Endothelial cell (in vitro differentiated cells): Measurements from ENCODE around the gene TIMM10B. TPM values are rescaled to one million over a fixed set of nuclear protein-coding genes. Genes with fewer than 3 reads are reported as not detected.

Source experiments
- DNase-seq: peaks from one replicate; pipeline ENCODE4 v3.0.0; 2021; ENCODE audit warnings: low spot score
- H3K27ac Mint-ChIP-seq: one replicate; pipeline ENCODE4 v1.8.0; 2021; ENCODE audit warnings: mixed read lengths, inconsistent platforms; ENCODE audit not compliant: unreplicated experiment
- H3K27me3 Mint-ChIP-seq: one replicate; pipeline ENCODE4 v1.8.0; 2021; ENCODE audit warnings: mild to moderate bottlenecking, moderate library complexity, mixed read lengths, inconsistent platforms; ENCODE audit not compliant: unreplicated experiment
- H3K36me3 Mint-ChIP-seq: one replicate; pipeline ENCODE4 v1.8.0; 2021; ENCODE audit warnings: mild to moderate bottlenecking, low read depth, mixed read lengths, inconsistent platforms; ENCODE audit not compliant: unreplicated experiment
- H3K4me1 Mint-ChIP-seq: one replicate; pipeline ENCODE4 v1.8.0; 2021; ENCODE audit warnings: mild to moderate bottlenecking, mixed read lengths, inconsistent platforms; ENCODE audit not compliant: unreplicated experiment
- H3K4me3 Mint-ChIP-seq: one replicate; pipeline ENCODE4 v1.8.0; 2021; ENCODE audit warnings: mild to moderate bottlenecking, mixed read lengths, inconsistent platforms; ENCODE audit not compliant: unreplicated experiment
- H3K9me3 Mint-ChIP-seq: one replicate; pipeline ENCODE4 v1.8.0; 2021; ENCODE audit warnings: mixed read lengths, inconsistent platforms; ENCODE audit not compliant: unreplicated experiment
- total RNA-seq: library from RNA; stranded (reverse); fragmentation: NEBNext Ultra II Directional; extraction: Animal tissue kit (Norgen Biotek cat#: 25700); gene quantifications from one replicate; pipeline ENCODE4 v1.2.1, GENCODE V29; 2021; ENCODE audit not compliant: unreplicated experiment
- TF ChIP-seq, protein P1 (sequence below): fragments of 200-600 bp; sonication (generic); IDR thresholded peaks from one replicate; pipeline ENCODE4 v1.5.0; 2021; ENCODE audit warnings: antibody characterized with exemption; ENCODE audit not compliant: unreplicated experiment

TIMM10B gene
- total RNA-seq, 1 donor from 2014 or later: 42.2 TPM

- DNase-seq: no peak
- Mint-ChIP-seq H3K27me3 (peaks cover 6% of the 10 kb centered on the region), H3K4me3 (peak overlapping the region; percentile 96), H3K9me3 (no peaks in the 10 kb centered on the region), H3K4me1 (peaks cover 25% of the 10 kb centered on the region), H3K27ac (peak overlapping the region; percentile 86), H3K36me3 (peaks cover 13% of the 10 kb centered on the region)
- TF ChIP-seq, protein P1, sequence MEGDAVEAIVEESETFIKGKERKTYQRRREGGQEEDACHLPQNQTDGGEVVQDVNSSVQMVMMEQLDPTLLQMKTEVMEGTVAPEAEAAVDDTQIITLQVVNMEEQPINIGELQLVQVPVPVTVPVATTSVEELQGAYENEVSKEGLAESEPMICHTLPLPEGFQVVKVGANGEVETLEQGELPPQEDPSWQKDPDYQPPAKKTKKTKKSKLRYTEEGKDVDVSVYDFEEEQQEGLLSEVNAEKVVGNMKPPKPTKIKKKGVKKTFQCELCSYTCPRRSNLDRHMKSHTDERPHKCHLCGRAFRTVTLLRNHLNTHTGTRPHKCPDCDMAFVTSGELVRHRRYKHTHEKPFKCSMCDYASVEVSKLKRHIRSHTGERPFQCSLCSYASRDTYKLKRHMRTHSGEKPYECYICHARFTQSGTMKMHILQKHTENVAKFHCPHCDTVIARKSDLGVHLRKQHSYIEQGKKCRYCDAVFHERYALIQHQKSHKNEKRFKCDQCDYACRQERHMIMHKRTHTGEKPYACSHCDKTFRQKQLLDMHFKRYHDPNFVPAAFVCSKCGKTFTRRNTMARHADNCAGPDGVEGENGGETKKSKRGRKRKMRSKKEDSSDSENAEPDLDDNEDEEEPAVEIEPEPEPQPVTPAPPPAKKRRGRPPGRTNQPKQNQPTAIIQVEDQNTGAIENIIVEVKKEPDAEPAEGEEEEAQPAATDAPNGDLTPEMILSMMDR: no peak
Measured at GRCh38 chr11:6482441-6482840, 1.1 kb downstream of the TIMM10B start.

DNA sequence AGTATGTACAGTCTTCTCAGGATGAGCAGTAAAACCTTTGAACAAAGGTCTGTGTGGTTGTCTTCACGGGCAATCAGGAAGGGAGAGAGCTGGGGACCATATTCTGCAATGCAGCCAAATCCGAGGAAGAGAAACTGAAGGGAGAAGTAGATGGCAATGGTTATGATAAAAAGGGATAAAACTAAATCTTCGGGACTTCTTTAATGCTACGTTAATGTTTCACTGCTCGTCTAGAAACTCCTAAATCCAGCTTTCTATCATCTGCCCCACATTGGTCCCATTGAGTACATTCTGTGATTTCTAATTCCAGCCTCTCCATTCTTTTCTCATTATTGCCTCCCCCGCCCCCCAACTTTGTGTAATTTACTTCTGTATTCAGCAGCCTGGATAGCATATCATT lies 1.7 kb downstream of the TIMM10B start:
- Mint-ChIP-seq H3K27ac (peak overlapping the region; percentile 86), H3K4me1 (peaks cover 25% of the 10 kb centered on the region), H3K4me3 (peak overlapping the region; percentile 96), H3K36me3 (peaks cover 13% of the 10 kb centered on the region), H3K27me3 (peaks cover 6% of the 10 kb centered on the region), H3K9me3 (no peaks in the 10 kb centered on the region)
- no peak for DNase-seq
- TF ChIP-seq, protein P1: no peak

DNA sequence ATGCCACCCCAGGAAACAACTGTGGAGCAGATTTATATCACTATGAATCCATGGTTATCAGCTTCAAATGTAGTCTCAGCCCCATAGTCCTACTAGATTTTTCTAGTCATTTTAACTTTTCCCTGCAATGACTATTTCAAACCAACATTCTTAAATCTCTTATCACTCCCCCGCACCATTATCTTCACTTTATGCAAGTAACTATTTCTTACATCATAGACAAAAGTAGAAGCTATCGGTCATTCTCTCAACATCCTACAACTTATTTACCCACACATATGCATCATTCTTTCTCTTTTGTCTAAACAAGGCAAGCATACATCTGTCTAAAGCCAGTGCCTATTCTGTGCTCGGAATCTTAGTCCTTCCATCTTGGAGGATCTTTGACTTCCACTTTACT lies 4.4 kb downstream of the TIMM10B start:
- peaks cover 2% of the 10 kb centered on the region for H3K27me3 Mint-ChIP-seq
- no peak overlapping the region for H3K27ac Mint-ChIP-seq
- H3K9me3 Mint-ChIP-seq: no peaks in the 10 kb centered on the region
- DNase-seq: no peak
- TF ChIP-seq, protein P1: no peak
- peaks cover 17% of the 10 kb centered on the region for H3K4me1 Mint-ChIP-seq
- H3K4me3 Mint-ChIP-seq: no peak overlapping the region
- H3K36me3 Mint-ChIP-seq: peaks cover 13% of the 10 kb centered on the region

DNA sequence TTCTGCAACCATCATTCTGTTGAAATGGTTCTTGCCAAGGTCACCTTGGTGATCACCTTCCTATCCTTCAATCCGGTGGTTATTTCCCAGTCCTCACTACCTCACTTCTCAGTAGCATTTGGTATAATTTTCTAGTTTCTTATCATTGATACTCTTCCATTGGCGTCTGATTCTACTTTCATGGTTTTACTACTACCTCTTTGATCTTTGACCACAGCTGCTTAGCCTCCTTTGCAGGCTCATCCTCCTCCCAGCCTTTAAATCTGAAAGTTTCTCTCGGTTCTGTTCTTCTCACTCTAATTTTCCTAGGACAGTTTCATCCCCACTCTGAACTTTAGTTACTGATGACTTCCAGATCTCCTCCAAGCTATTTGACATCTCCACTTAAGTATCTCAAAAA lies 5.0 kb downstream of the TIMM10B start:
- TF ChIP-seq, protein P1: no peak
- H3K36me3 Mint-ChIP-seq: peaks cover 13% of the 10 kb centered on the region
- H3K9me3 Mint-ChIP-seq: no peaks in the 10 kb centered on the region
- no peak overlapping the region for H3K27ac Mint-ChIP-seq
- H3K4me1 Mint-ChIP-seq: peaks cover 14% of the 10 kb centered on the region
- no peak for DNase-seq
- no peaks in the 10 kb centered on the region for H3K27me3 Mint-ChIP-seq
- no peak overlapping the region for H3K4me3 Mint-ChIP-seq

DNA sequence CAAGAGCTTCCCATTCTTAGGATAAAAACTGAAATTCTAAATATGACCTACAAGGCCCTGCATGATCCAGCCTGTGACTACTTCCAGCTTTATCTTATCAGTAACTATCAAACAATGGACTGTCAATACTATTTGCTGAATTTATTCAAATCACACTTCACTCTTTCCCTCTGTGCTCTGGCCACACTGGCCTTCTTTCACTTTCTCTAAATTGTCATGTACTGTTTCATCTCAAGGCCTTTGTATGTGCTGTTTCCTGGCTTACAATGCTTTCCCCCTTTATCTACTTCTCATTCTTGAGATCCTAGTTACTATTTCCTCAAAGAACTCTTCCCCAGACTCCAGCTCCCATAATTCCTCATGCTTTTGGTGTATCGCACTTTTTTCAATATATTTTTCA lies 5.6 kb downstream of the TIMM10B start:
- no peak overlapping the region for H3K27ac Mint-ChIP-seq
- DNase-seq: no peak
- TF ChIP-seq, protein P1: no peak
- no peaks in the 10 kb centered on the region for H3K9me3 Mint-ChIP-seq
- H3K4me1 Mint-ChIP-seq: peaks cover 13% of the 10 kb centered on the region
- H3K27me3 Mint-ChIP-seq: no peaks in the 10 kb centered on the region
- H3K4me3 Mint-ChIP-seq: no peak overlapping the region
- H3K36me3 Mint-ChIP-seq: peaks cover 13% of the 10 kb centered on the region
